PC-9 (cell line): Measurements from ENCODE around the gene CITED4. TPM values are rescaled to one million over a fixed set of nuclear protein-coding genes. Genes with fewer than 3 reads are reported as not detected.

Experiments used
- BruUV-seq: library from RNA; stranded (reverse); fragments of 400-500 nt; replicated peaks from 2 replicates; lab custom pipeline; 2021; lab: Mats Ljungman, UMichigan
- CTCF ChIA-PET: fragments of 300-600 bp; sonication (Branson Sonifier 250); formaldehyde crosslinking; loops from one replicate; lab custom pipeline; 2022; ENCODE audit warnings: antibody characterized with exemption; lab: Charles Lee
- POLR2A ChIA-PET: fragments of 300-600 bp; sonication (Branson Sonifier 250); formaldehyde crosslinking; loops from one replicate; lab custom pipeline; 2022; ENCODE audit warnings: antibody characterized with exemption; ENCODE audit not compliant: unreplicated experiment; lab: Charles Lee
- DNase-seq, 2 experiments: peaks; one replicate each; pipeline versions ENCODE4 v3.0.0 to v3.0.0-alpha.2; 2015 to 2022; ENCODE audit warnings: mixed read lengths in 1 of 2
- H2AFZ ChIP-seq: fragments of 200-600 bp; sonication (generic); 2 replicates; pipeline ENCODE4 v1.8.1; 2017; ENCODE audit warnings: antibody characterized with exemption
- H3F3A ChIP-seq: fragments of 200-600 bp; sonication (generic); 2 replicates; pipeline ENCODE4 v1.8.1; 2017; ENCODE audit warnings: antibody characterized with exemption, mild to moderate bottlenecking, low read depth; ENCODE audit not compliant: insufficient read depth
- H3K27ac ChIP-seq: fragments of 200-600 bp; sonication (generic); 2 replicates; pipeline ENCODE4 v1.6.1; 2016; ENCODE audit warnings: mixed run types
- H3K27me3 ChIP-seq: fragments of 200-600 bp; sonication (generic); 2 replicates; pipeline ENCODE4 v1.6.1; 2016; ENCODE audit warnings: low read depth, mixed run types; ENCODE audit not compliant: insufficient read depth
- H3K36me3 ChIP-seq: fragments of 200-600 bp; sonication (generic); 2 replicates; pipeline ENCODE4 v1.6.1; 2016; ENCODE audit warnings: low read depth, mixed run types
- H3K4me1 ChIP-seq: fragments of 200-600 bp; sonication (generic); replicated peaks from 2 replicates; pipeline ENCODE4 v1.6.1; 2016; ENCODE audit warnings: mixed run types; ENCODE audit not compliant: insufficient read depth
- H3K4me2 ChIP-seq: fragments of 200-600 bp; sonication (generic); 2 replicates; pipeline ENCODE4 v1.6.1; 2017; ENCODE audit warnings: mixed run types
- H3K4me3 ChIP-seq: fragments of 200-600 bp; sonication (generic); 2 replicates; pipeline ENCODE4 v1.6.1; 2016; ENCODE audit warnings: mixed run types
- H3K79me2 ChIP-seq: fragments of 200-600 bp; sonication (generic); 2 replicates; pipeline ENCODE4 v1.6.1; 2017; ENCODE audit warnings: low read depth, mixed run types
- H3K9me2 ChIP-seq: fragments of 200-600 bp; sonication (generic); 2 replicates; pipeline ENCODE4 v1.8.1; 2017; ENCODE audit warnings: mild to moderate bottlenecking; ENCODE audit not compliant: insufficient read depth
- H3K9me3 ChIP-seq: fragments of 200-600 bp; sonication (generic); 2 replicates; pipeline ENCODE4 v1.8.1; 2016; ENCODE audit warnings: low read depth; ENCODE audit not compliant: insufficient read depth
- H4K20me1 ChIP-seq: fragments of 200-600 bp; sonication (generic); 2 replicates; pipeline ENCODE4 v1.8.1; 2017; ENCODE audit not compliant: insufficient read depth
- EZH2 ChIP-seq: fragments of 200-600 bp; sonication (generic); IDR thresholded peaks from 2 replicates; pipeline ENCODE4 v1.8.0; 2017; ENCODE audit warnings: antibody characterized with exemption, low read depth
- intact Hi-C: fragments of 100-400 bp; cut with micrococcal nuclease; formaldehyde crosslinking; loops from one replicate; pipeline ENCODE4 v1.10.0; 2022; ENCODE audit not compliant: unreplicated experiment
- total RNA-seq: library from RNA; stranded (reverse); gene quantifications from 2 replicates; pipeline ENCODE4 v1.2.3, GENCODE V29; 2021
- TF ChIP-seq, protein P1 (sequence below): fragments of 200-600 bp; sonication (generic); conservative IDR thresholded peaks from 2 replicates; pipeline ENCODE4 v1.6.1; 2017; ENCODE audit warnings: mixed run types, antibody characterized with exemption, mild to moderate bottlenecking, moderate library complexity

The CITED4 gene
- total RNA-seq, 1 experiment from 2014 or later = 67.5 TPM

DNA sequence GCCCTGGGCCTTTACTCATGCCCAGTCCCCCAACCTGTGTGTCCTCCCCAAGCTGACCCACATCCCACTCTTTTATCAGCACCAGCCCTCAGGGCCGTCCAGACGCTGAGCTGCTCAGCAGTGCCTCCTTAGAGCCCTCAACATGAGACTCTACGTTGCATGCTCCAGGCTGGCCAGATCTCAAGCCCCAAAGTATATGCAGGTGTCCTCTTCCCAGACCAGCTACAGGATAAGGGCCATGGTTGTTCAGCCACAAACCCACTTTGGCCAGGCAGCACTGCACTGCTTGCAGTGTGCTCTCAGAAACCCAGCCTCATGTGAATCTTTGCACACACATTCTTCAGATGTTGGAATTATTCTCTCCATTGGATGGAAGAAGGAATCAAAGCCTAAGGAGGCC is 6.0 kb downstream of the CITED4 start:
- H3F3A ChIP-seq = peaks cover 10% of the 10 kb centered on the region; the same call in 1 of the 2 replicates
- H3K4me3 ChIP-seq = no peak overlapping the region
- no peaks in the 10 kb centered on the region for H3K36me3 ChIP-seq
- POLR2A ChIA-PET = interaction anchor here (0.5 kb wide), 1 partner anchor 805 kb away, joined by 3 read pairs; no protein-coding TSS in a partner anchor
- H3K4me2 ChIP-seq = no peak overlapping the region
- H3K4me1 ChIP-seq = peaks cover 13% of the 10 kb centered on the region
- no peaks in the 10 kb centered on the region for H3K9me3 ChIP-seq
- no peaks in the 10 kb centered on the region for H3K27me3 ChIP-seq
- H2AFZ ChIP-seq = no peak overlapping the region
- intact Hi-C loops = no loop called here
- no peaks in the 10 kb centered on the region for H4K20me1 ChIP-seq
- CTCF ChIA-PET = interaction anchor here (1.4 kb wide), 1 partner anchor 97 kb away, joined by 3 read pairs; no protein-coding TSS in a partner anchor
- H3K27ac ChIP-seq = no peak overlapping the region
- H3K9me2 ChIP-seq = no peaks in the 10 kb centered on the region
- peaks cover 11% of the 10 kb centered on the region for H3K79me2 ChIP-seq
- no peak for DNase-seq
- no peak for TF ChIP-seq EZH2
- TF ChIP-seq, protein P1, sequence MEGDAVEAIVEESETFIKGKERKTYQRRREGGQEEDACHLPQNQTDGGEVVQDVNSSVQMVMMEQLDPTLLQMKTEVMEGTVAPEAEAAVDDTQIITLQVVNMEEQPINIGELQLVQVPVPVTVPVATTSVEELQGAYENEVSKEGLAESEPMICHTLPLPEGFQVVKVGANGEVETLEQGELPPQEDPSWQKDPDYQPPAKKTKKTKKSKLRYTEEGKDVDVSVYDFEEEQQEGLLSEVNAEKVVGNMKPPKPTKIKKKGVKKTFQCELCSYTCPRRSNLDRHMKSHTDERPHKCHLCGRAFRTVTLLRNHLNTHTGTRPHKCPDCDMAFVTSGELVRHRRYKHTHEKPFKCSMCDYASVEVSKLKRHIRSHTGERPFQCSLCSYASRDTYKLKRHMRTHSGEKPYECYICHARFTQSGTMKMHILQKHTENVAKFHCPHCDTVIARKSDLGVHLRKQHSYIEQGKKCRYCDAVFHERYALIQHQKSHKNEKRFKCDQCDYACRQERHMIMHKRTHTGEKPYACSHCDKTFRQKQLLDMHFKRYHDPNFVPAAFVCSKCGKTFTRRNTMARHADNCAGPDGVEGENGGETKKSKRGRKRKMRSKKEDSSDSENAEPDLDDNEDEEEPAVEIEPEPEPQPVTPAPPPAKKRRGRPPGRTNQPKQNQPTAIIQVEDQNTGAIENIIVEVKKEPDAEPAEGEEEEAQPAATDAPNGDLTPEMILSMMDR = no peak
- BruUV-seq = no TSS peak

GRCh38 chr1:40855513-40855912 is 6.7 kb downstream of the CITED4 start:
- H3K4me1 ChIP-seq = peaks cover 8% of the 10 kb centered on the region
- H3K4me2 ChIP-seq = no peak overlapping the region
- no peaks in the 10 kb centered on the region for H4K20me1 ChIP-seq
- peaks cover 5% of the 10 kb centered on the region for H3K79me2 ChIP-seq
- intact Hi-C loops = no loop called here
- no TSS peak for BruUV-seq
- H3K9me3 ChIP-seq = no peaks in the 10 kb centered on the region
- H2AFZ ChIP-seq = no peak overlapping the region
- H3K4me3 ChIP-seq = no peak overlapping the region
- no peak for DNase-seq
- ChIA-PET CTCF (interaction anchor here (1.4 kb wide), 1 partner anchor 97 kb away, joined by 3 read pairs; no protein-coding TSS in a partner anchor), POLR2A (no interaction called here)
- TF ChIP-seq EZH2 = no peak
- TF ChIP-seq, protein P1 = no peak; the same call in 1 of the 2 replicates
- H3K36me3 ChIP-seq = no peaks in the 10 kb centered on the region
- H3K27me3 ChIP-seq = no peaks in the 10 kb centered on the region
- no peaks in the 10 kb centered on the region for H3K9me2 ChIP-seq
- peaks cover 10% of the 10 kb centered on the region; the same call in 1 of the 2 replicates for H3F3A ChIP-seq
- H3K27ac ChIP-seq = no peak overlapping the region

DNA sequence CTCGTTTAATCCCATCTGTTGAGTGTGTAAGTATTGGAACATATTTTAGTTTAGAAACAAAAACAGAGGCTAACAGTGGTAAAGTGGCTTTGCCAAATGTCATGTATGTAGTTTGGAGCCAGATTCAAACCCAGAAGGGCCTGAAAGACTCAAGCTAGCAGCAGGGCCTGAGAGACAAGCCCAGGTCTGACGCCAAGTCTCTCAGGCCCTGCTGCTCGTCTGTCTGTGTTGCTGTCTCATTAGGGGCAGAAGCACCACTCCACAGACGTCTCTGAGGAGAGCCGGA is 8.3 kb downstream of the CITED4 start:
- POLR2A ChIA-PET = no interaction called here
- H3K9me2 ChIP-seq = no peaks in the 10 kb centered on the region
- BruUV-seq = no TSS peak
- no peaks in the 10 kb centered on the region for H3K36me3 ChIP-seq
- H3K27me3 ChIP-seq = no peaks in the 10 kb centered on the region
- CTCF ChIA-PET = interaction anchor here (0.6 to 1.5 kb wide), 2 partner anchors 36 to 81 kb away, joined by 4 to 6 read pairs; no protein-coding TSS in a partner anchor
- no peaks in the 10 kb centered on the region for H4K20me1 ChIP-seq
- H3K9me3 ChIP-seq = no peaks in the 10 kb centered on the region
- no peak for DNase-seq
- intact Hi-C loops = loop anchor here (5.0 kb wide), 1 partner anchor 322 kb away; the partner anchor contains the start of gene ZNF684
- no peak for TF ChIP-seq EZH2
- TF ChIP-seq, protein P1 = no peak
- H3K79me2 ChIP-seq = no peaks in the 10 kb centered on the region
- peaks cover 10% of the 10 kb centered on the region; the same call in 1 of the 2 replicates for H3F3A ChIP-seq
- H3K4me3 ChIP-seq = no peak overlapping the region
- H3K4me2 ChIP-seq = no peak overlapping the region
- H2AFZ ChIP-seq = no peak overlapping the region
- H3K4me1 ChIP-seq = no peaks in the 10 kb centered on the region
- no peak overlapping the region for H3K27ac ChIP-seq
